Measurements from ENCODE around the gene ZNF324B.

- TF ChIP-seq, protein P1, sequence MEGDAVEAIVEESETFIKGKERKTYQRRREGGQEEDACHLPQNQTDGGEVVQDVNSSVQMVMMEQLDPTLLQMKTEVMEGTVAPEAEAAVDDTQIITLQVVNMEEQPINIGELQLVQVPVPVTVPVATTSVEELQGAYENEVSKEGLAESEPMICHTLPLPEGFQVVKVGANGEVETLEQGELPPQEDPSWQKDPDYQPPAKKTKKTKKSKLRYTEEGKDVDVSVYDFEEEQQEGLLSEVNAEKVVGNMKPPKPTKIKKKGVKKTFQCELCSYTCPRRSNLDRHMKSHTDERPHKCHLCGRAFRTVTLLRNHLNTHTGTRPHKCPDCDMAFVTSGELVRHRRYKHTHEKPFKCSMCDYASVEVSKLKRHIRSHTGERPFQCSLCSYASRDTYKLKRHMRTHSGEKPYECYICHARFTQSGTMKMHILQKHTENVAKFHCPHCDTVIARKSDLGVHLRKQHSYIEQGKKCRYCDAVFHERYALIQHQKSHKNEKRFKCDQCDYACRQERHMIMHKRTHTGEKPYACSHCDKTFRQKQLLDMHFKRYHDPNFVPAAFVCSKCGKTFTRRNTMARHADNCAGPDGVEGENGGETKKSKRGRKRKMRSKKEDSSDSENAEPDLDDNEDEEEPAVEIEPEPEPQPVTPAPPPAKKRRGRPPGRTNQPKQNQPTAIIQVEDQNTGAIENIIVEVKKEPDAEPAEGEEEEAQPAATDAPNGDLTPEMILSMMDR (conservative IDR thresholded peaks at IDR 0.05): no peak
- TF ChIP-seq ZFX (IDR thresholded peaks at IDR 0.05): no peak
Measured at GRCh38 chr19:58479736-58480480, 28.5 kb downstream of the ZNF324B start.

Data from C4-2B (cell line).